Omental fat pad (tissue), 4 donors: ENCODE results near the gene ZNF148. TPM values are rescaled to one million over a fixed set of nuclear protein-coding genes. Genes with fewer than 3 reads are reported as not detected.

Experiments
- ATAC-seq: fragments of 150-250 bp; one replicate; pipeline ENCODE4 v1.9.1; 2016; ENCODE audit warnings: mild to moderate bottlenecking, moderate library complexity; ENCODE audit not compliant: low FRiP score
- DNase-seq: peaks from one replicate; pipeline ENCODE4 v3.0.0-alpha.2; 2019; ENCODE audit warnings: low spot score
- total RNA-seq, 4 donors: library from RNA; depleted of rRNA; stranded (reverse); fragments of >200 nt; gene quantifications; one replicate each; pipeline ENCODE4 v1.1.0, GENCODE V29; 2016
- TF ChIP-seq, protein P1 (sequence below), 3 donors: fragments of 450-650 bp; IDR thresholded peaks; one replicate each; pipeline ENCODE4 v1.5.1; 2016 to 2017; ENCODE audit warnings: antibody characterized with exemption in 3 of 3, mild to moderate bottlenecking in 3 of 3, moderate library complexity in 2 of 3

ZNF148 gene
- total RNA-seq, 4 donors from 2014 or later = 23.9 to 34.5 (median 24.9) TPM

DNA sequence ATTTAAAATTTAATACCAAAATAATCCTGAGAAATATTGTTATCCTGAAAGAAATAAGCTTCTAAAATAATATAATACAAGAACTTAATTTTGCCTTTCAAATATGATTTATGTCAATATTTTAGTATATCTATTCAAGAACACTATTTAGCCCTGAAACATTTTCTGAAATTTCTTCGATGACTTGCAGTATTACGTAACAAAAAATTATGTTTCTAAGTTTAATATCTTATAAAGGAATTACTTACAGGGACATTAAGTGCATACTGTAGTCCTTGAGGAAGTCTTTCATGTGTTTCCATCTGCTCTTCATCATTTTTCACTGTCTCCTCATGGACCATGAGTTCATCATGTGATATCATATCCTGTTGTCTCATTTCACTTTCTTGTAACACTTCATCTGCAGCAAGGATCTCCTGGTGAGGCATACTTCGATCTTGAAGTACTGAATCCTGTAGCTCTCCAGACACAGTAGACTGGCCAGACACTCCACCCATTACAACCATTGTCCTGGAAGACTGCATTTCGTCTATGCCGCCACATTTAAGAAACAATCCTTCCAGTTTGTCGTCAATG, 62.0 kb downstream of the ZNF148 start:
- ATAC-seq (no peak), DNase-seq (no peak)
- TF ChIP-seq, protein P1, sequence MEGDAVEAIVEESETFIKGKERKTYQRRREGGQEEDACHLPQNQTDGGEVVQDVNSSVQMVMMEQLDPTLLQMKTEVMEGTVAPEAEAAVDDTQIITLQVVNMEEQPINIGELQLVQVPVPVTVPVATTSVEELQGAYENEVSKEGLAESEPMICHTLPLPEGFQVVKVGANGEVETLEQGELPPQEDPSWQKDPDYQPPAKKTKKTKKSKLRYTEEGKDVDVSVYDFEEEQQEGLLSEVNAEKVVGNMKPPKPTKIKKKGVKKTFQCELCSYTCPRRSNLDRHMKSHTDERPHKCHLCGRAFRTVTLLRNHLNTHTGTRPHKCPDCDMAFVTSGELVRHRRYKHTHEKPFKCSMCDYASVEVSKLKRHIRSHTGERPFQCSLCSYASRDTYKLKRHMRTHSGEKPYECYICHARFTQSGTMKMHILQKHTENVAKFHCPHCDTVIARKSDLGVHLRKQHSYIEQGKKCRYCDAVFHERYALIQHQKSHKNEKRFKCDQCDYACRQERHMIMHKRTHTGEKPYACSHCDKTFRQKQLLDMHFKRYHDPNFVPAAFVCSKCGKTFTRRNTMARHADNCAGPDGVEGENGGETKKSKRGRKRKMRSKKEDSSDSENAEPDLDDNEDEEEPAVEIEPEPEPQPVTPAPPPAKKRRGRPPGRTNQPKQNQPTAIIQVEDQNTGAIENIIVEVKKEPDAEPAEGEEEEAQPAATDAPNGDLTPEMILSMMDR (IDR thresholded peaks at IDR 0.05) = no peak

DNA sequence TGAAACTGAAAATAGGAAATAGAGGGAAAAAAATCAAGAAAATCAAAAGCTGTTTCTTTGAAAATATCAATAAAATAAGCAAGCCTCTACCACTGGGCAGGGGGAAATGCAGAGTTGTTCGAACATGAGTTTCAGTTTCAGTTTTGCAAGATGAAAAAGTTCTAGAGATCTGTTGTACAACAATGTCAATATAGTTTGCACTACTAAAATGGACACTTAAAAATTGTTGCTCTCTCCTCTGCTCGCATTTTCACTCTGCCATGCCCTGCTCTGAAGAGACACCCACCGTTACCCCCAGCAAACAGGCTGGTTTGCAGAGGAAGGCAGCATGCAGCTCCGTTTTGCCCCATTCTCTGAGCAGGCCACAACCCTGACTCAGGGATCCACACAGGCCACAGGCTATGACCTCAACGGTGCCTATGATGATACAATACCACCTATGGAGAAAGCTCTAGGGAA, 64.5 kb downstream of the ZNF148 start:
- DNase-seq = no peak
- no peak for ATAC-seq
- TF ChIP-seq, protein P1 (IDR thresholded peaks at IDR 0.05) = no peak

DNA sequence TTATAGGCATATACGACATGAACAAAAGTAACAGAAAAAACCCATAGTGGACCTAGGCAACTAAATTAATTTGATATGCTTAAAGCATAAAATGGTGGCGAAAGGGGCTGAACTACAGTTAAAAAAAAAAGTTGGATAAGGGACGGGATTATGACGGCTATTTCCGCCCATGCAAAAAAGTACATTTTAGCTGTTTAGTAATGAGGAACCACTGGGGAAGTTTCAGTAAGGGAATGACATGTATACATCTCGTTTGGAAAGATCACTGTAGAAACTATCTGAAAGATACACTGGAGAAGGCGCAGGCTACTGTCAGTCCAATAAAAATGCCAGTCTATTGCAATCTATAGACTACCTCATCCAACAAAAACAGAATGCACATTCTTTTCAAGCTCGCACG, 65.6 kb downstream of the ZNF148 start:
- TF ChIP-seq, protein P1 (IDR thresholded peaks at IDR 0.05) = no peak
- DNase-seq (no peak), ATAC-seq (no peak)

DNA sequence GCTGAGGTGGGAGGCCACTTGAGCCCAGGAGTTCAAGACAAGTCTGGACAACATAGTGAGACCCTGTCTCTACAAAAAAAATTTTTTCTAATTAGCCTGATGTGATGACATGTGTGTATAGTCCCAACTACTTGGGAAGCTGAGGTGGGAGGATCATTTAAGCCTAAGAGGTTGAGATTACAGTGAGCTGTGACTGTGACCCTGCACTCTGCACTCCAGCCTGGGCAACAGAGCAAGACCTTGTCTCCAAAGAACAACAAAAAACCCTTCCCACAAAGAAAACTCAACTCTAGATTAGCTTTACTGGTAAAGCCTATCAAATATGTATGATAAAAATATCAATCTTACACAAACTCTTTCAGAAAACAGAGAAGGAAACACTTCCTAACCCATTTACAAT, 68.5 kb downstream of the ZNF148 start:
- no peak for ATAC-seq
- no peak for DNase-seq
- TF ChIP-seq, protein P1 (IDR thresholded peaks at IDR 0.05) = no peak

DNA sequence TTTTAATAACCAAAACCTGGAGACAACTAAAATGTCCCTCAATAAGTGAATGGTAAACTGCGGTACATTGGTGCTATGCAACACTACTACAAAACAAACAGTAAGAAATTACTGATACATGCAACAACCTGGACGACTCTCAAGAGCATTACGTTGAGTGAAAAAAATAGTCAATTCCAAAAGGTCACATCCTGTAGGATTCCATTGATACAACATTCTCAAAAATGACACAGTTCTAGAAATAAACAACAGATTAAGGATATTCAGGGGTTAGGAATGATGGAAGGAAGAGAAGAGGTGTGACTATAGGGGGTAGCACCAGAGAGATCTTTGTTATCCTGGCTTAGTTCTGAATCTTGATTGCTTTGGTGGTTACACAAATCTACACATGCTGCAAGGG, 72.2 kb downstream of the ZNF148 start:
- DNase-seq = no peak
- TF ChIP-seq, protein P1 (IDR thresholded peaks at IDR 0.05) = no peak

DNA sequence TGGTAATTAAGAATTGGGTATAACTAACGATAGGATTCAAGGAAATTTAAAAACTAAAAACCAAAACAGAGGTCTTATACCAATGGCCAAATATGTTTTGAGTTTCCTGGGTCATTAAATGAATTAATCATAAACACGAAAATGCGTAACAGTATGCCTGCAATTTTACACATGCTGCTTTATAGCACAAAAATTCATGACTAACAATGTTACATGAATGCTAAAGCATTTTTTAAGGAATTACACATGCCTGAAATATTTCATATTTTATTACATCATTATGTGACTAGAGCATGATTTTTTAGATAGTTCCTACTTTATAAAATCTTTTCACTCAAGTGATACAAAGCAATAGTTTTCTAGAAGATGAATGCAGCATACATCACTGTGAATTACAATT, 74.7 kb downstream of the ZNF148 start:
- no peak for ATAC-seq

More for the DNA sequence above, 72.2 kb downstream of the ZNF148 start:
- ATAC-seq = no peak

GRCh38 chr3:125294411-125294810, 80.7 kb downstream of the ZNF148 start:
- DNase-seq = no peak
- TF ChIP-seq, protein P1 (IDR thresholded peaks at IDR 0.05) = no peak
- no peak for ATAC-seq

More for the DNA sequence above, 74.7 kb downstream of the ZNF148 start:
- TF ChIP-seq, protein P1 (IDR thresholded peaks at IDR 0.05) = no peak
- DNase-seq = no peak
